H1 (cell line): ENCODE measurements around the gene CAPS.

Experiments
- CEBPB ChIP-seq: IDR thresholded peaks from 2 replicates; pipeline ENCODE4 v1.6.1; 2012; ENCODE audit warnings: low read depth, low read length
- CTCF ChIP-seq, 3 experiments: IDR thresholded peaks; 1 replicate in 2 of 3; 2 replicates in 1 of 3; pipeline versions ENCODE4 v1.5.1 to v1.6.1; 2011; ENCODE audit warnings: low read length in 3 of 3, mild to moderate bottlenecking in 3 of 3, inconsistent platforms in 2 of 3, low read depth in 1 of 3, moderate library complexity in 1 of 3; ENCODE audit not compliant: insufficient read depth in 1 of 3; ENCODE audit errors: control extremely low read depth in 1 of 3
- EP300 ChIP-seq, 2 experiments: IDR thresholded peaks; 1 replicate in 1 of 2; 2 replicates in 1 of 2; pipeline ENCODE4 v1.6.1; 2011 to 2012; ENCODE audit warnings: low read depth in 2 of 2, low read length in 2 of 2, mild to moderate bottlenecking in 2 of 2, borderline replicate concordance in 1 of 2, inconsistent platforms in 1 of 2, moderate library complexity in 1 of 2
- EZH2 ChIP-seq: fragments of 200-600 bp; sonication (generic); IDR thresholded peaks from 2 replicates; pipeline ENCODE4 v1.7.1; 2012; ENCODE audit warnings: low read depth, mild to moderate bottlenecking, moderate library complexity, low read length, inconsistent platforms; ENCODE audit not compliant: severe bottlenecking
- KDM5A ChIP-seq: fragments of 200-600 bp; IDR thresholded peaks from 2 replicates; pipeline ENCODE4 v1.7.1; 2012; ENCODE audit warnings: mild to moderate bottlenecking, low read length, inconsistent platforms, mixed read lengths
- MAFK ChIP-seq: IDR thresholded peaks from 2 replicates; pipeline ENCODE4 v1.6.1; 2012; ENCODE audit warnings: low read depth, mild to moderate bottlenecking, improper control_type of control experiment, low read length
- POLR2AphosphoS5 ChIP-seq: IDR thresholded peaks from 2 replicates; pipeline ENCODE4 v1.6.1; 2011; ENCODE audit warnings: low read depth, low read length
- RFX5 ChIP-seq: IDR thresholded peaks from 2 replicates; pipeline ENCODE4 v1.6.1; 2011; ENCODE audit warnings: low read depth, low read length, improper control_type of control experiment, borderline replicate concordance
- RNF2 ChIP-seq: fragments of 200-900, 300-1000 bp; sonication (generic); IDR thresholded peaks from 2 replicates; pipeline ENCODE4 v1.7.1; 2016; ENCODE audit warnings: borderline replicate concordance, low read depth, mild to moderate bottlenecking, antibody characterized with exemption, low read length; ENCODE audit not compliant: poor library complexity, severe bottlenecking; ENCODE audit errors: missing control alignments
- SUZ12 ChIP-seq: fragments of 200-600 bp; sonication (generic); IDR thresholded peaks from 2 replicates; pipeline ENCODE4 v1.6.1; 2012; ENCODE audit warnings: mild to moderate bottlenecking, inconsistent platforms, low read length, moderate library complexity, mixed read lengths
- TF ChIP-seq, protein P1 (sequence below): IDR thresholded peaks from 2 replicates; pipeline ENCODE4 v1.6.1; 2012; ENCODE audit warnings: low read length, inconsistent platforms

- TF ChIP-seq, protein P1, sequence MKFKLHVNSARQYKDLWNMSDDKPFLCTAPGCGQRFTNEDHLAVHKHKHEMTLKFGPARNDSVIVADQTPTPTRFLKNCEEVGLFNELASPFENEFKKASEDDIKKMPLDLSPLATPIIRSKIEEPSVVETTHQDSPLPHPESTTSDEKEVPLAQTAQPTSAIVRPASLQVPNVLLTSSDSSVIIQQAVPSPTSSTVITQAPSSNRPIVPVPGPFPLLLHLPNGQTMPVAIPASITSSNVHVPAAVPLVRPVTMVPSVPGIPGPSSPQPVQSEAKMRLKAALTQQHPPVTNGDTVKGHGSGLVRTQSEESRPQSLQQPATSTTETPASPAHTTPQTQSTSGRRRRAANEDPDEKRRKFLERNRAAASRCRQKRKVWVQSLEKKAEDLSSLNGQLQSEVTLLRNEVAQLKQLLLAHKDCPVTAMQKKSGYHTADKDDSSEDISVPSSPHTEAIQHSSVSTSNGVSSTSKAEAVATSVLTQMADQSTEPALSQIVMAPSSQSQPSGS: no peak
- TF ChIP-seq POLR2AphosphoS5: no peak
- no peak for TF ChIP-seq CEBPB
- TF ChIP-seq RFX5: no peak
- TF ChIP-seq MAFK: no peak
- no peak for TF ChIP-seq CTCF (IDR thresholded peaks at IDR 0.05; ENCODE audit: control extremely low read depth in 1 of 3, insufficient read depth in 1 of 3, low read depth in 1 of 3, low read length in 3 of 3)
- TF ChIP-seq SUZ12: no peak
- no peak for TF ChIP-seq EP300 (IDR thresholded peaks at IDR 0.05; ENCODE audit: borderline replicate concordance in 1 of 2, low read depth in 2 of 2, low read length in 2 of 2)
- TF ChIP-seq RNF2: no peak
- TF ChIP-seq EZH2: no peak
- no peak for TF ChIP-seq KDM5A
Observed at GRCh38 chr19:5892772-5893275, 21.2 kb upstream of the CAPS start.
